ENCODE results near the gene STAP1. TPM values are rescaled to one million over a fixed set of nuclear protein-coding genes. Genes with fewer than 3 reads are reported as not detected.

STAP1 gene
- total RNA-seq, 1 experiment from 2014 or later: not detected

GRCh38 chr4:67575232-67576058 is 16.9 kb downstream of the STAP1 start:
- Histone ChIP-seq H3K23me2 (ENCODE audit: insufficient read length, low read depth, low read length, poor library complexity, severe bottlenecking) (no peaks in the 10 kb centered on the region), H4K5ac (ENCODE audit: insufficient read length, low read depth, low read length) (no peak overlapping the region), H3K4me1 (ENCODE audit: insufficient read depth, low read length) (no peaks in the 10 kb centered on the region; the same call in 1 of the 2 replicates), H3K4ac (ENCODE audit: low read depth, low read length) (no peak overlapping the region), H4K20me1 (ENCODE audit: control insufficient read depth, insufficient read depth, insufficient read length) (no peaks in the 10 kb centered on the region), H3T11ph (ENCODE audit: low read length) (no peak overlapping the region), H2AFZ (ENCODE audit: low read length) (no peak overlapping the region), H3K9me3 (ENCODE audit: control insufficient read depth, low read depth, low read length) (no peaks in the 10 kb centered on the region), H3K79me1 (ENCODE audit: insufficient read depth, low read depth, low read length, poor library complexity, severe bottlenecking) (no peaks in the 10 kb centered on the region), H3K9ac (ENCODE audit: extremely low read depth, insufficient read length, low read length) (no peak overlapping the region), H2AK5ac (ENCODE audit: insufficient read length, low read length) (no peak overlapping the region), H3K56ac (ENCODE audit: insufficient read length, low read depth, low read length) (no peak overlapping the region), H3K27ac (ENCODE audit: insufficient read length, low read depth, low read length) (no peak overlapping the region), H3K79me2 (ENCODE audit: insufficient read depth, low read length) (no peaks in the 10 kb centered on the region), H4K91ac (ENCODE audit: insufficient read length, low read depth, low read length) (no peak overlapping the region), H3K18ac (ENCODE audit: insufficient read length, low read depth, low read length) (peak overlapping the region; percentile 3), H3K4me2 (ENCODE audit: insufficient read depth, insufficient read length, low read length) (no peak overlapping the region), H2BK5ac (ENCODE audit: insufficient read length, low read length) (no peak overlapping the region), H3K27me3 (ENCODE audit: insufficient read depth, low read length) (no peaks in the 10 kb centered on the region), H2BK20ac (ENCODE audit: low read depth, low read length, poor library complexity, severe bottlenecking) (no peak overlapping the region), H2BK15ac (ENCODE audit: low read depth, low read length) (no peak overlapping the region), H3K14ac (ENCODE audit: insufficient read depth, low read length) (no peak overlapping the region), H3K23ac (ENCODE audit: insufficient read length, low read depth, low read length) (no peak overlapping the region), H2BK12ac (ENCODE audit: insufficient read length, low read depth, low read length) (no peak overlapping the region), H2BK120ac (ENCODE audit: low read depth, low read length, poor library complexity, severe bottlenecking) (no peak overlapping the region), H4K8ac (replicated peaks; ENCODE audit: insufficient read length, low read depth, low read length) (no peak overlapping the region)
- H3K36me3 Mint-ChIP-seq (ENCODE audit: insufficient read depth in 1 of 3, low read depth in 3 of 3): no peaks in the 10 kb centered on the region
- H3K4me1 Mint-ChIP-seq: peaks cover 10 to 12% of the 10 kb centered on the region in 2 experiments
- whole genome bisulfite sequencing (ENCODE audit: extremely low coverage, insufficient read length, low lambda C conversion rate): no CpG with 5 or more reads among the region's 13 CpGs
- H3K27me3 Mint-ChIP-seq (ENCODE audit: low read depth): no peaks in the 10 kb centered on the region
- H3K4me3 Mint-ChIP-seq: no peak overlapping the region
- peak overlapping the region in 2 of 3 experiments; percentile 11 to 35; a peak in 3 of 7 replicates for H3K27ac Mint-ChIP-seq
- TF ChIP-seq CTCF (conservative IDR thresholded peaks at IDR 0.05): no peak
- H3K9me3 Mint-ChIP-seq: no peaks in the 10 kb centered on the region
- no peak for DNase-seq
